ENCODE measurements around the gene SIT1. TPM values are rescaled to one million over a fixed set of nuclear protein-coding genes. Genes with fewer than 3 reads are reported as not detected.

The SIT1 gene
- polyA plus RNA-seq, 1 donor (not counting 4 experiments of a cell fraction or from before 2014, with no cell fraction given), result not detected

GRCh38 chr9:35609820-35610163, 40.9 kb downstream of the SIT1 start:
- no peak for FAIRE-seq

GRCh38 chr9:35609001-35609819, 41.5 kb downstream of the SIT1 start:
- Histone ChIP-seq H4K20me1 (ENCODE audit: control insufficient read depth, extremely low read depth, insufficient read depth, low read length) (no peaks in the 10 kb centered on the region), H3K79me2 (ENCODE audit: control insufficient read depth, insufficient read depth, low read length) (peaks cover 9% of the 10 kb centered on the region), H3K27ac (ENCODE audit: control insufficient read depth, insufficient read depth, low read length) (no peak overlapping the region), H3K36me3 (ENCODE audit: control insufficient read depth in 2 of 2, extremely low read depth in 1 of 2, insufficient read depth in 2 of 2, low read length in 2 of 2) (peaks cover 9 to 25% of the 10 kb centered on the region in 2 experiments), H3K4me3 (ENCODE audit: control insufficient read depth in 2 of 3, extremely low read depth in 1 of 3, insufficient read depth in 2 of 3, low read depth in 1 of 3, low read length in 3 of 3) (no peak overlapping the region), H3K9ac (ENCODE audit: control insufficient read depth, extremely low read depth, insufficient read depth, low read length) (no peak overlapping the region), H3K4me1 (ENCODE audit: control insufficient read depth, extremely low read depth, insufficient read depth, low read length) (peaks cover 11% of the 10 kb centered on the region), H3K4me2 (ENCODE audit: control insufficient read depth, extremely low read depth, insufficient read depth, low read depth, low read length) (no peak overlapping the region), H3K9me1 (ENCODE audit: control insufficient read depth, extremely low read depth, insufficient read depth, low read length) (no peaks in the 10 kb centered on the region), H2AFZ (ENCODE audit: control insufficient read depth, low read length) (no peak overlapping the region), H3K27me3 (ENCODE audit: control insufficient read depth, extremely low read depth, insufficient read depth, low read length) (no peaks in the 10 kb centered on the region), H3K9me3 (ENCODE audit: control insufficient read depth, low read depth, low read length) (no peaks in the 10 kb centered on the region)
- no peak for TF ChIP-seq EZH2 (IDR thresholded peaks at IDR 0.05; ENCODE audit: low read length)
- no peak for TF ChIP-seq CTCF (optimal IDR thresholded peaks at IDR 0.05 in 1 of 3, IDR thresholded peaks at IDR 0.05 in 1 of 3, conservative IDR thresholded peaks at IDR 0.05 in 1 of 3; ENCODE audit: extremely low read depth in 1 of 3, insufficient read depth in 2 of 3, low read length in 3 of 3)
- DNase-seq (ENCODE audit: low read depth, low spot score), result no peak
- dilution Hi-C loops (cut with MboI; ENCODE audit: extremely low pct_ligation_motif_present, low sequenced_read_pairs), result no loop called here
- FAIRE-seq, result no peak

More at GRCh38 chr9:35609820-35610163, 40.9 kb downstream of the SIT1 start:
- Histone ChIP-seq H3K9me1 (ENCODE audit: control insufficient read depth, extremely low read depth, insufficient read depth, low read length) (no peaks in the 10 kb centered on the region), H3K9me3 (ENCODE audit: control insufficient read depth, low read depth, low read length) (no peaks in the 10 kb centered on the region), H3K9ac (ENCODE audit: control insufficient read depth, extremely low read depth, insufficient read depth, low read length) (no peak overlapping the region), H3K27ac (ENCODE audit: control insufficient read depth, insufficient read depth, low read length) (no peak overlapping the region), H3K79me2 (ENCODE audit: control insufficient read depth, insufficient read depth, low read length) (peaks cover 9% of the 10 kb centered on the region), H4K20me1 (ENCODE audit: control insufficient read depth, extremely low read depth, insufficient read depth, low read length) (no peaks in the 10 kb centered on the region), H3K4me2 (ENCODE audit: control insufficient read depth, extremely low read depth, insufficient read depth, low read depth, low read length) (no peak overlapping the region), H3K27me3 (ENCODE audit: control insufficient read depth, extremely low read depth, insufficient read depth, low read length) (no peaks in the 10 kb centered on the region), H3K36me3 (ENCODE audit: control insufficient read depth in 2 of 2, extremely low read depth in 1 of 2, insufficient read depth in 2 of 2, low read length in 2 of 2) (peaks cover 9 to 25% of the 10 kb centered on the region in 2 experiments), H3K4me3 (ENCODE audit: control insufficient read depth in 2 of 3, extremely low read depth in 1 of 3, insufficient read depth in 2 of 3, low read depth in 1 of 3, low read length in 3 of 3) (no peak overlapping the region), H2AFZ (ENCODE audit: control insufficient read depth, low read length) (no peak overlapping the region), H3K4me1 (ENCODE audit: control insufficient read depth, extremely low read depth, insufficient read depth, low read length) (peaks cover 6% of the 10 kb centered on the region)
- dilution Hi-C loops (cut with MboI; ENCODE audit: extremely low pct_ligation_motif_present, low sequenced_read_pairs), result no loop called here
- DNase-seq (ENCODE audit: low read depth, low spot score), result no peak
- TF ChIP-seq EZH2 (IDR thresholded peaks at IDR 0.05; ENCODE audit: low read length), result no peak
- TF ChIP-seq CTCF (optimal IDR thresholded peaks at IDR 0.05 in 1 of 3, IDR thresholded peaks at IDR 0.05 in 1 of 3, conservative IDR thresholded peaks at IDR 0.05 in 1 of 3; ENCODE audit: extremely low read depth in 1 of 3, insufficient read depth in 2 of 3, low read length in 3 of 3), result no peak
